ENCODE data around the gene EPDR1.
A peak's percentile ranks its signal among the peaks of the same experiment; 100 is the strongest.

The EPDR1 gene

GRCh38 chr7:37990337-37990736, 69.9 kb downstream of the EPDR1 start:
- Histone ChIP-seq H3K4me3 (IDR thresholded peaks at IDR 0.05; ENCODE audit: insufficient read depth, low read depth, low read length) (no peak overlapping the region), H3K4me2 (no peak overlapping the region), H2AFZ (ENCODE audit: low read depth) (no peak overlapping the region), H3K4me1 (ENCODE audit: low read depth, poor library complexity, severe bottlenecking) (peaks cover 28% of the 10 kb centered on the region), H3K27me3 (ENCODE audit: insufficient read depth, low read depth) (no peaks in the 10 kb centered on the region), H3K27ac (no peak overlapping the region), H3K79me2 (ENCODE audit: insufficient read depth, low read depth) (no peaks in the 10 kb centered on the region), H3K36me3 (ENCODE audit: insufficient read depth) (no peaks in the 10 kb centered on the region), H3K9ac (no peak overlapping the region), H4K20me1 (ENCODE audit: insufficient read depth) (no peaks in the 10 kb centered on the region)
- no peak for TF ChIP-seq CTCF (conservative IDR thresholded peaks at IDR 0.05; ENCODE audit: low read depth, low read length)

- peak overlapping the region; percentile 22 for H3K4me2 ChIP-seq
- H3K9ac ChIP-seq = no peak overlapping the region
- no peaks in the 10 kb centered on the region for H3K79me2 ChIP-seq (ENCODE audit: insufficient read depth, low read depth)
- H3K27me3 ChIP-seq (ENCODE audit: insufficient read depth, low read depth) = no peaks in the 10 kb centered on the region
- no peak overlapping the region for H2AFZ ChIP-seq (ENCODE audit: low read depth)
- no peak for TF ChIP-seq CTCF (conservative IDR thresholded peaks at IDR 0.05; ENCODE audit: low read depth, low read length)
- H3K4me1 ChIP-seq (ENCODE audit: low read depth, poor library complexity, severe bottlenecking) = peaks cover 28% of the 10 kb centered on the region
- no peaks in the 10 kb centered on the region for H4K20me1 ChIP-seq (ENCODE audit: insufficient read depth)
- peak overlapping the region; percentile 33; the same call in 1 of the 2 replicates for H3K27ac ChIP-seq
- H3K36me3 ChIP-seq (ENCODE audit: insufficient read depth) = no peaks in the 10 kb centered on the region
- no peak overlapping the region for H3K4me3 ChIP-seq (IDR thresholded peaks at IDR 0.05; ENCODE audit: insufficient read depth, low read depth, low read length)
These were observed 72.6 kb downstream of the EPDR1 start for GRCh38 chr7:37993060-37993501.

GRCh38 chr7:37999673-38000072, 79.2 kb downstream of the EPDR1 start:
- Histone ChIP-seq H3K27ac (no peak overlapping the region), H3K36me3 (ENCODE audit: insufficient read depth) (no peaks in the 10 kb centered on the region), H3K79me2 (ENCODE audit: insufficient read depth, low read depth) (no peaks in the 10 kb centered on the region), H3K4me2 (no peak overlapping the region), H3K9ac (no peak overlapping the region), H2AFZ (ENCODE audit: low read depth) (no peak overlapping the region), H3K27me3 (ENCODE audit: insufficient read depth, low read depth) (no peaks in the 10 kb centered on the region), H3K4me1 (ENCODE audit: low read depth, poor library complexity, severe bottlenecking) (no peaks in the 10 kb centered on the region), H4K20me1 (ENCODE audit: insufficient read depth) (no peaks in the 10 kb centered on the region), H3K4me3 (IDR thresholded peaks at IDR 0.05; ENCODE audit: insufficient read depth, low read depth, low read length) (no peak overlapping the region)
- no peak for TF ChIP-seq CTCF (conservative IDR thresholded peaks at IDR 0.05; ENCODE audit: low read depth, low read length)

GRCh38 chr7:38000272-38000671, 79.8 kb downstream of the EPDR1 start:
- Histone ChIP-seq H3K4me2 (no peak overlapping the region), H3K27me3 (ENCODE audit: insufficient read depth, low read depth) (no peaks in the 10 kb centered on the region), H3K9ac (no peak overlapping the region), H3K36me3 (ENCODE audit: insufficient read depth) (no peaks in the 10 kb centered on the region), H3K79me2 (ENCODE audit: insufficient read depth, low read depth) (no peaks in the 10 kb centered on the region), H2AFZ (ENCODE audit: low read depth) (no peak overlapping the region), H4K20me1 (ENCODE audit: insufficient read depth) (no peaks in the 10 kb centered on the region), H3K4me1 (ENCODE audit: low read depth, poor library complexity, severe bottlenecking) (no peaks in the 10 kb centered on the region), H3K4me3 (IDR thresholded peaks at IDR 0.05; ENCODE audit: insufficient read depth, low read depth, low read length) (no peak overlapping the region), H3K27ac (no peak overlapping the region)
- TF ChIP-seq CTCF (conservative IDR thresholded peaks at IDR 0.05; ENCODE audit: low read depth, low read length) = no peak

Measured in KMS-11 (cell line).